KMS-11 (cell line): ENCODE results near the gene TICAM1.
"Not testable (repeated sequence)": the region's sequence is repeated elsewhere in the genome, so short reads cannot be mapped to it uniquely, and the experiment has no call there.

Experiments used
- H2AFZ ChIP-seq: fragments of 200-600 bp; sonication (generic); 2 replicates; pipeline ENCODE4 v1.6.1; 2016; ENCODE audit warnings: antibody characterized with exemption, mixed run types, low read depth
- H3K27ac ChIP-seq: fragments of 200-600 bp; sonication (generic); 2 replicates; pipeline ENCODE4 v1.6.1; 2016; ENCODE audit warnings: mild to moderate bottlenecking, mixed run types
- H3K27me3 ChIP-seq: fragments of 200-600 bp; sonication (generic); 2 replicates; pipeline ENCODE4 v1.6.1; 2017; ENCODE audit warnings: mild to moderate bottlenecking, low read depth, mixed run types, moderate library complexity; ENCODE audit not compliant: insufficient read depth
- H3K36me3 ChIP-seq: fragments of 200-600 bp; sonication (generic); 2 replicates; pipeline ENCODE4 v1.6.1; 2017; ENCODE audit warnings: mild to moderate bottlenecking, mixed run types; ENCODE audit not compliant: insufficient read depth
- H3K4me1 ChIP-seq: fragments of 200-600 bp; sonication (generic); 2 replicates; pipeline ENCODE4 v1.6.1; 2016; ENCODE audit warnings: mild to moderate bottlenecking, low read depth, mixed run types; ENCODE audit not compliant: poor library complexity, severe bottlenecking
- H3K4me2 ChIP-seq: fragments of 200-600 bp; sonication (generic); 2 replicates; pipeline ENCODE4 v1.7.0; 2016; ENCODE audit warnings: mild to moderate bottlenecking, mixed run types
- H3K4me3 ChIP-seq: fragments of 200-600 bp; sonication (generic); IDR thresholded peaks from 2 replicates; pipeline ENCODE4 v1.6.1; 2017; ENCODE audit warnings: low read depth, low read length, mixed read lengths; ENCODE audit not compliant: insufficient read depth
- H3K79me2 ChIP-seq: fragments of 200-600 bp; sonication (generic); 2 replicates; pipeline ENCODE4 v1.6.1; 2016; ENCODE audit warnings: low read depth, mixed run types; ENCODE audit not compliant: insufficient read depth
- H3K9ac ChIP-seq: fragments of 200-600 bp; sonication (generic); 2 replicates; pipeline ENCODE4 v1.6.1; 2016; ENCODE audit warnings: mild to moderate bottlenecking, mixed run types
- H4K20me1 ChIP-seq: fragments of 200-600 bp; sonication (generic); 2 replicates; pipeline ENCODE4 v1.6.1; 2016; ENCODE audit warnings: mild to moderate bottlenecking, mixed run types; ENCODE audit not compliant: insufficient read depth
- TF ChIP-seq, protein P1 (sequence below): fragments of 200-600 bp; sonication (generic); conservative IDR thresholded peaks from 2 replicates; pipeline ENCODE4 v1.6.1; 2017; ENCODE audit warnings: low read depth, mild to moderate bottlenecking, antibody characterized with exemption, low read length, moderate library complexity, mixed read lengths

TICAM1 gene

DNA sequence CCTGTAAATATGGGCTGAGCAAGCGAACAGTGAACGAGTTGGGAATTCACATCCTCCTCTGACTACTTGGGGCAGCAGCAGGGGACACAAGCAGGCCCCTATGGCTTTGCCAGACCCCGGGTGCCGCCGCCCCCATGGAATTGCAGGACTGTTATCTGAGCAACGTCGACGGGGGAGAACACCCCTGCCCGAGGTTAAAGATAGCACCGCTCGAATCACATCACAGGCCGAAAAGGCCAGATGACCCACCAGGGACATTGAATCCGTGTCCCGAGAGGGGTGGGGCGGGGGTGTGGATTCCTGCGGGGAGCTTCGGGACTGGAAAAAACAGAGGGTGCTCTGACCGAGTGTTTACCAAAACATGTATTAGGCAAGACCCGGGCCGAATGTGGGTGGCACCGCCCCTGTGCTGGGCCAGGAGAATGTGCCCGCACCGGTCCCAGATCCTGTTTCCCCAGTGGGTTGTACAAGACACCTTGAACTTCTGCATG, 30.9 kb downstream of the TICAM1 start:
- Histone ChIP-seq H3K27me3 (no peaks in the 10 kb centered on the region), H3K79me2 (no peaks in the 10 kb centered on the region), H2AFZ (no peak overlapping the region), H3K4me1 (no peaks in the 10 kb centered on the region), H3K9ac (no peak overlapping the region), H3K4me3 (no peak overlapping the region), H3K27ac (no peak overlapping the region), H3K4me2 (no peak overlapping the region), H4K20me1 (no peaks in the 10 kb centered on the region), H3K36me3 (no peaks in the 10 kb centered on the region)
- TF ChIP-seq, protein P1, sequence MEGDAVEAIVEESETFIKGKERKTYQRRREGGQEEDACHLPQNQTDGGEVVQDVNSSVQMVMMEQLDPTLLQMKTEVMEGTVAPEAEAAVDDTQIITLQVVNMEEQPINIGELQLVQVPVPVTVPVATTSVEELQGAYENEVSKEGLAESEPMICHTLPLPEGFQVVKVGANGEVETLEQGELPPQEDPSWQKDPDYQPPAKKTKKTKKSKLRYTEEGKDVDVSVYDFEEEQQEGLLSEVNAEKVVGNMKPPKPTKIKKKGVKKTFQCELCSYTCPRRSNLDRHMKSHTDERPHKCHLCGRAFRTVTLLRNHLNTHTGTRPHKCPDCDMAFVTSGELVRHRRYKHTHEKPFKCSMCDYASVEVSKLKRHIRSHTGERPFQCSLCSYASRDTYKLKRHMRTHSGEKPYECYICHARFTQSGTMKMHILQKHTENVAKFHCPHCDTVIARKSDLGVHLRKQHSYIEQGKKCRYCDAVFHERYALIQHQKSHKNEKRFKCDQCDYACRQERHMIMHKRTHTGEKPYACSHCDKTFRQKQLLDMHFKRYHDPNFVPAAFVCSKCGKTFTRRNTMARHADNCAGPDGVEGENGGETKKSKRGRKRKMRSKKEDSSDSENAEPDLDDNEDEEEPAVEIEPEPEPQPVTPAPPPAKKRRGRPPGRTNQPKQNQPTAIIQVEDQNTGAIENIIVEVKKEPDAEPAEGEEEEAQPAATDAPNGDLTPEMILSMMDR = no peak

DNA sequence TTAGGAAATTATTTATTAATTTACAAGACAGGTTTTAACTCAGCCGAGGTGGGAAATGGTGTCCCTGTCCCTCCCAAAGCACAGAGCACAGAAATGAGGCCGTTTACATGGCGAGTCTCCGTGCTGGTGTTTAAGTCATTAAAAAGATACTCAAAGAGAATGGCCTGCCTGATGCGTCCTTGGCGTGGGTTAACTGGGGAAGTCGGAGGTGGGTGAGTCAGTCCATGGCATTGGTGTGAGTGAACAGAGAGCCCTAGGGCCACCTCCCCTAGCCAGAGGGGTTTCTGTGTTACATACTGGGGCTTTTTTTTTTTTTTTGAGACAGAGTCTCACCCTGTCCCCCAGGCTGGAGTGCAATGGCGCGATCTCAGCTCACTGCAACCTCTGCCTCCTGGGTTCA, 36.1 kb downstream of the TICAM1 start:
- no peaks in the 10 kb centered on the region for H4K20me1 ChIP-seq
- H2AFZ ChIP-seq = no peak overlapping the region
- TF ChIP-seq, protein P1 = no peak
- H3K79me2 ChIP-seq = peaks cover 35% of the 10 kb centered on the region
- no peaks in the 10 kb centered on the region for H3K27me3 ChIP-seq
- no peak overlapping the region for H3K9ac ChIP-seq
- no peaks in the 10 kb centered on the region; the same call in 1 of the 2 replicates for H3K36me3 ChIP-seq
- H3K4me3 ChIP-seq = no peak overlapping the region
- H3K4me1 ChIP-seq = no peaks in the 10 kb centered on the region
- no peak overlapping the region for H3K4me2 ChIP-seq
- H3K27ac ChIP-seq = no peak overlapping the region

DNA sequence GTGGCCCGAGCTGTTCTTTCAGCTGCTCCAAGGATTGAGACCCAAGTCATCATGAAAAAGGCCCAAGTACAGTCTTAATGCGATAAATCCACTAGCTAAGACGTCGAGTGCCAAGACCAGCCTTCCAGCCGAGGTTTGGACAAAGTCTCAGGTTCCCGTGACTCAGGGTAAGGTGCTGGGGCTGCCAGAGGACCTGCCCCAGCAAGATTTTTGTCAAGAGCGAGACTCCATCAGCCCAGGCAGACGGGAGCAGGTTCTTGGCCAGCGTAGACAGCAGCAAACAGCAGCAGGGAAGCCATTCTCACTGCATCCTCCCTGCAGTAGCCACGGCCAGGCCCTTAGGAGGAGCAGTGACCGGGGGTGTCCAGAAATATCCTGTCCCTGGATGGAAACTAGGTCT, 36.5 kb downstream of the TICAM1 start:
- TF ChIP-seq, protein P1 = no peak
- H3K79me2 ChIP-seq = peaks cover 35% of the 10 kb centered on the region
- H3K9ac ChIP-seq = no peak overlapping the region
- no peak overlapping the region for H3K27ac ChIP-seq
- H3K4me3 ChIP-seq = no peak overlapping the region
- no peak overlapping the region for H2AFZ ChIP-seq
- no peaks in the 10 kb centered on the region for H3K27me3 ChIP-seq
- no peak overlapping the region for H3K4me2 ChIP-seq
- H3K36me3 ChIP-seq = no peaks in the 10 kb centered on the region; the same call in 1 of the 2 replicates
- H3K4me1 ChIP-seq = no peaks in the 10 kb centered on the region
- no peaks in the 10 kb centered on the region for H4K20me1 ChIP-seq

DNA sequence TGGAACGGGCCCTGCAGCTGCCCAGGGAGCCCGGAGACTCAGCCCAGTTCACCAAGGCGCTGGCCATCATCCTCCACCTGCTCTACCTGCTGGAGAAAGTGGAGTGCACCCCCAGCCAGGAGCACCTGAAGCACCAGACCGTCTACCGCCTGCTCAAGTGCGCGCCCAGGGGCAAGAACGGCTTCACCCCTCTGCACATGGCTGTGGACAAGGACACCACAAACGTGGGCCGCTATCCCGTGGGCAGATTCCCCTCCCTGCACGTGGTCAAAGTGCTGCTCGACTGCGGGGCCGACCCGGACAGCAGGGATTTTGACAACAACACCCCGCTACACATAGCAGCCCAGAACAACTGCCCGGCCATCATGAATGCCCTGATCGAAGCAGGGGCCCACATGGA, 38.2 kb downstream of the TICAM1 start:
- not testable (repeated sequence) for H3K4me3 ChIP-seq, H3K36me3 ChIP-seq, H3K27me3 ChIP-seq, H2AFZ ChIP-seq, H3K9ac ChIP-seq, H3K4me2 ChIP-seq, H4K20me1 ChIP-seq, H3K27ac ChIP-seq, H3K4me1 ChIP-seq
- H3K79me2 ChIP-seq = peaks cover 35% of the 10 kb centered on the region

DNA sequence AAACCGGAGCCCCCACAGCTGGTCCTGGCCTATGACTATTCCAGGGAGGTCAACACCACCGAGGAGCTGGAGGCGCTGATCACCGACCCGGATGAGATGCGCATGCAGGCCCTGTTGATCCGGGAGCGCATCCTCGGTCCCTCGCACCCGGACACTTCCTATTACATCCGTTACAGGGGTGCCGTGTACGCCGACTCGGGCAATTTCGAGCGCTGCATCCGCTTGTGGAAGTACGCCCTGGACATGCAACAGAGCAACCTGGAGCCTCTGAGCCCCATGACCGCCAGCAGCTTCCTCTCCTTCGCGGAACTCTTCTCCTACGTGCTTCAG, 38.7 kb downstream of the TICAM1 start:
- H4K20me1 ChIP-seq, H3K36me3 ChIP-seq, H3K27me3 ChIP-seq, H3K4me3 ChIP-seq, H3K9ac ChIP-seq, H3K4me1 ChIP-seq, H3K4me2 ChIP-seq, H3K27ac ChIP-seq, H2AFZ ChIP-seq: not testable (repeated sequence)
- peaks cover 35% of the 10 kb centered on the region for H3K79me2 ChIP-seq

DNA sequence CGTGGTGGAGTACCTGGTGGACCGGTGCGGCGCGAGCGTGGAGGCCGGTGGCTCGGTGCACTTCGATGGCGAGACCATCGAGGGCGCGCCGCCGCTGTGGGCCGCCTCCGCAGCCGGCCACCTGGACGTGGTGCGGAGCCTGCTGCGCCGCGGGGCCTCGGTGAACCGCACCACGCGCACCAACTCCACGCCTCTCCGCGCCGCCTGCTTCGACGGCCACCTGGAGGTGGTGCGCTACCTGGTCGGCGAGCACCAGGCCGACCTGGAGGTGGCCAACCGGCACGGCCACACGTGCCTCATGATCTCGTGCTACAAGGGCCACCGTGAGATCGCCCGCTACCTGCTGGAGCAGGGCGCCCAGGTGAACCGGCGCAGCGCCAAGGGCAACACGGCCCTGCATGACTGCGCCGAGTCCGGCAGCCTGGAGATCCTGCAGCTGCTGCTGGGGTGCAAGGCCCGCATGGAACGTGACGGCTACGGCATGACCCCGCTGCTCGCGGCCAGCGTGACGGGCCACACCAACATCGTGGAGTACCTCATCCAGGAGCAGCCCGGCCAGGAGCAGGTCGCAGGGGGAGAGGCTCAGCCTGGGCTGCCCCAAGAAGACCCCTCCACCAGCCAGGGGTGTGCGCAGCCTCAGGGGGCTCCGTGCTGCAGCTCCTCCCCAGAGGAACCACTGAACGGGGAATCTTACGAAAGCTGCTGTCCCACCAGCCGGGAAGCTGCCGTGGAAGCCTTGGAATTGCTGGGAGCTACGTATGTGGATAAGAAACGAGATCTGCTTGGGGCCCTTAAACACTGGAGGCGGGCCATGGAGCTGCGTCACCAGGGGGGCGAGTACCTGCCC, 39.3 kb downstream of the TICAM1 start:
- Histone ChIP-seq H3K4me2 (peak overlapping the region; percentile 89), H3K27ac (peak overlapping the region; percentile 91), H3K9ac (peak overlapping the region; percentile 98), H2AFZ (peak overlapping the region; percentile 71), H3K79me2 (peaks cover 35% of the 10 kb centered on the region)
- not testable (repeated sequence) for H4K20me1 ChIP-seq, H3K4me3 ChIP-seq, H3K27me3 ChIP-seq, H3K36me3 ChIP-seq, H3K4me1 ChIP-seq
